ENCODE results near the gene GLP1R. TPM values are rescaled to one million over a fixed set of nuclear protein-coding genes. Genes with fewer than 3 reads are reported as not detected.
A peak's percentile ranks its signal among the peaks of the same experiment; 100 is the strongest.

Gene GLP1R
- total RNA-seq, 2 donors from 2014 or later, result 5.7 to 6.9 TPM

DNA sequence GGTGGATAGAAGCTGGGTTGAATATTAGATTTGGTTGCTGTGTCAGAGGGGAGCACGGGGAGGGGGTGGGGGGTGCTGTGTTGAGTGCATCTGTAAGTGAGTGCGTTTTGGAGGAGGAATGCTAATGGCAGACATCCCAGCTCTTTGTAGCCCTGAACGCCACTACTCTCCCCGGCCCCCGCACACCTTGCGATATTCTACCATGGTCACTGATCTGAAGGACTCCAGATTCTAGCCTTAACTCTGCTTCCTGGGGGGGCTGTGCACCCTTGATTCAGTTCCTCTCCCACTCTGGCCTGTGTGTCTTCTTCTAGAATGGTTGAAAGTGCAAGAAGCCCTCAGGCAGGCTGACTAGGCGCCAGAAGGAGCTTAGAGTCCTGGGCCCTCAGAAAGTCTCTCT lies 7.1 kb downstream of the GLP1R start:
- WGBS, 2 donors, result 89 to 90% methylated on average over 7 of the region's 7 CpGs
- H3K36me3 ChIP-seq (replicated peaks in 1 of 2; ENCODE audit: insufficient read depth in 1 of 2, low read depth in 2 of 2), result peaks cover 0 to 3% of the 10 kb centered on the region in 2 donors
- H3K4me3 ChIP-seq, result no peak overlapping the region
- H3K9me3 ChIP-seq, result no peaks in the 10 kb centered on the region
- peaks cover 44% of the 10 kb centered on the region for H3K4me1 ChIP-seq
- intact Hi-C loops (cut with DNase I), result no loop called here
- no peaks in the 10 kb centered on the region for H3K27me3 ChIP-seq
- TF ChIP-seq, protein P1, sequence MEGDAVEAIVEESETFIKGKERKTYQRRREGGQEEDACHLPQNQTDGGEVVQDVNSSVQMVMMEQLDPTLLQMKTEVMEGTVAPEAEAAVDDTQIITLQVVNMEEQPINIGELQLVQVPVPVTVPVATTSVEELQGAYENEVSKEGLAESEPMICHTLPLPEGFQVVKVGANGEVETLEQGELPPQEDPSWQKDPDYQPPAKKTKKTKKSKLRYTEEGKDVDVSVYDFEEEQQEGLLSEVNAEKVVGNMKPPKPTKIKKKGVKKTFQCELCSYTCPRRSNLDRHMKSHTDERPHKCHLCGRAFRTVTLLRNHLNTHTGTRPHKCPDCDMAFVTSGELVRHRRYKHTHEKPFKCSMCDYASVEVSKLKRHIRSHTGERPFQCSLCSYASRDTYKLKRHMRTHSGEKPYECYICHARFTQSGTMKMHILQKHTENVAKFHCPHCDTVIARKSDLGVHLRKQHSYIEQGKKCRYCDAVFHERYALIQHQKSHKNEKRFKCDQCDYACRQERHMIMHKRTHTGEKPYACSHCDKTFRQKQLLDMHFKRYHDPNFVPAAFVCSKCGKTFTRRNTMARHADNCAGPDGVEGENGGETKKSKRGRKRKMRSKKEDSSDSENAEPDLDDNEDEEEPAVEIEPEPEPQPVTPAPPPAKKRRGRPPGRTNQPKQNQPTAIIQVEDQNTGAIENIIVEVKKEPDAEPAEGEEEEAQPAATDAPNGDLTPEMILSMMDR (IDR thresholded peaks at IDR 0.05), result no peak
- no peak for TF ChIP-seq POLR2A (IDR thresholded peaks at IDR 0.05)
- DNase-seq, result no peak
- ATAC-seq, result no peak
- H3K27ac ChIP-seq, result peak overlapping the region in 1 of 4 donors; percentile 89

DNA sequence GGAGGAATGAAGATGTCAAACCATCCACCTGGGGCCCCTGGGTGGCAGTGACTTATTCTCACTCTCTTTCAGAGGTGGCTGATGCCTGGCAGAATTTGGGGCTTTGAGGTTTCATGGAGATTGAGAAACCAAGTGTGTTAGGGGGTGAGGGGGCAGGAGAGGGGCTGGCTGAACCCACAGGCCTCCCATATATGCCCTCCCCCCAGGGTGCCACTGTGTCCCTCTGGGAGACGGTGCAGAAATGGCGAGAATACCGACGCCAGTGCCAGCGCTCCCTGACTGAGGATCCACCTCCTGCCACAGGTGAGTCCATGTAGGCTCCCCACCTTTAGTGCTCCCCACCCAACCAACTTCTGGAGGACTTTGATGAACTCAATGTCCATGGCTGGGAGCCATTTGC lies 7.6 kb downstream of the GLP1R start:
- TF ChIP-seq, protein P1 (IDR thresholded peaks at IDR 0.05), result no peak
- no peak for TF ChIP-seq POLR2A (IDR thresholded peaks at IDR 0.05)
- DNase-seq, result no peak
- ATAC-seq, result no peak
- Histone ChIP-seq H3K4me3 (no peak overlapping the region), H3K9me3 (no peaks in the 10 kb centered on the region), H3K27me3 (no peaks in the 10 kb centered on the region), H3K36me3 (replicated peaks in 1 of 2; ENCODE audit: insufficient read depth in 1 of 2, low read depth in 2 of 2) (peaks cover 0 to 3% of the 10 kb centered on the region in 2 donors), H3K27ac (no peak overlapping the region), H3K4me1 (peaks cover 39% of the 10 kb centered on the region)
- 95 to 98% methylated on average over 5 of the region's 5 CpGs for WGBS, 2 donors
- intact Hi-C loops (cut with DNase I), result no loop called here

DNA sequence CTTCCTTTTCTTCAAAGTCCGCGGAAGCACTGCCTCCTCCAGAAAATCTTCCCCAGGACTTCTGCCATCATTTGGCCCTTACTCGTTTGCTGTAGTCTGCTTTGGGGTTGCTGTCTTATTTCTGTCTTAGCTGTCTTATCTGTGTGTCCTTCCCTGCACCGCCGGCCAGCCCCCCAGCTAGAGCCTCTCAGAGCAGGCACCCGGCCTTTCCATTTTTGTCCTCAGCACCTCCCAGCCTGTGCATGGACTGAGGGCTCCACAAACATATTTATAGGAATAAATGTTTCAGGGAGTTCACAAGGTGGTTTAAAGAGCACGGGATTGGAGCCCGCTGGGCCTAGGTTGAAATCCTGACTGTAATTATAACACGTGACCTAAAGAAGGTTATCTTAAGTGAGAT lies 8.1 kb downstream of the GLP1R start:
- ATAC-seq (no peak), DNase-seq (no peak)
- Histone ChIP-seq H3K4me3 (no peak overlapping the region), H3K27ac (no peak overlapping the region), H3K9me3 (no peaks in the 10 kb centered on the region), H3K27me3 (no peaks in the 10 kb centered on the region), H3K36me3 (replicated peaks in 1 of 2; ENCODE audit: insufficient read depth in 1 of 2, low read depth in 2 of 2) (peaks cover 0 to 3% of the 10 kb centered on the region in 2 donors), H3K4me1 (peaks cover 35% of the 10 kb centered on the region)
- WGBS, 2 donors, result 85 to 91% methylated on average over 9 of the region's 9 CpGs
- no peak for TF ChIP-seq POLR2A (IDR thresholded peaks at IDR 0.05)
- TF ChIP-seq, protein P1 (IDR thresholded peaks at IDR 0.05), result no peak
- intact Hi-C loops (cut with DNase I), result no loop called here

DNA sequence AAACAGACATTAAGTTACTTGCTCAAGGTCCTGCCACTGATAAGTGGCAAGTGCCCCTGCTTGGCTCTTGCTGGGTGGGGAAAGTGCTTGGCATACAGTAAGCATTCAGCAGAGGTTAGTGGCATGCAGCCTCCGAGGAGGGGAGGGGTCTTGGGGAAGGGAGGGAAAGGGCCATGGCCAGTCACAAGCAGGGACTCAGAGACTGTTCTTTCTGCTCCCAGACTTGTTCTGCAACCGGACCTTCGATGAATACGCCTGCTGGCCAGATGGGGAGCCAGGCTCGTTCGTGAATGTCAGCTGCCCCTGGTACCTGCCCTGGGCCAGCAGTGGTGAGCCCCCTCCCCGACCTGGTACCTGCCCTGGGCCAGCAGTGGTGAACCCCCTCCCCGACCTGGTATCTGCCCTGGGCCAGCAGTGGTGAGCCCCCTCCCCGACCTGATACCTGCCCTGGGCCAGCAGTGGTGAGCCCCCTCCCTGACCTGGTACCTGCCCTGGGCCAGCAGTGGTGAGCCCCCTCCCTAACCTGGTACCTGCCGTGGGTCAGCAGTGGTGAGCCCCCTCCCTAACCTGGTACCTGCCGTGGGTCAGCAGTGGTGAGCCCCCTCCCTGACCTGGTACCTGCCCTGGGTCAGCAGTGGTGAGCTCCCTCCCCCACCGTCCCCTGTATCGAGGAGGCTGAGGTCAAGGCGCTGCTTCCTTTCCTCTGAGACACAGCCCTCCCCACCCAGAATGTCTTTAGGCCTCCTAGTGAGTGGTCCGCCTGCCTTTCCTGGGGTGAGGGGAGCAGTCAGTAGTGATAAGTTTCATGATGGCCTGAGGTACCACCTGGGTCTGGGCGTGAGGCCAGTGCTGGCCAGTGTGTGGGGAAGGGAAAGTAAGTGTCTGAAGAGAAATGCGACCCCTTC lies 8.9 kb downstream of the GLP1R start:
- no peaks in the 10 kb centered on the region for H3K9me3 ChIP-seq
- ATAC-seq (no peak), DNase-seq (peak in 1 of 4 donors; percentile 6)
- WGBS, 2 donors, result 69 to 81% methylated on average over 3 to 16 of the region's 17 CpGs
- intact Hi-C loops (cut with DNase I), result no loop called here
- TF ChIP-seq, protein P1 (IDR thresholded peaks at IDR 0.05), result no peak
- TF ChIP-seq POLR2A (IDR thresholded peaks at IDR 0.05), result no peak
- no peak overlapping the region for H3K27ac ChIP-seq
- H3K36me3 ChIP-seq (replicated peaks in 1 of 2; ENCODE audit: insufficient read depth in 1 of 2, low read depth in 2 of 2), result peaks cover 0 to 3% of the 10 kb centered on the region in 2 donors
- no peaks in the 10 kb centered on the region for H3K27me3 ChIP-seq
- H3K4me3 ChIP-seq, result no peak overlapping the region
- H3K4me1 ChIP-seq, result peaks cover 33% of the 10 kb centered on the region
